ENCODE data around the gene ASXL2. TPM values are rescaled to one million over a fixed set of nuclear protein-coding genes. Genes with fewer than 3 reads are reported as not detected.

Gene ASXL2
- total and polyA plus RNA-seq, 2 of the 13 experiments (the other 11 are each of a cell fraction or from before 2014, with no cell fraction given) = 12.1 to 19.2 TPM

DNA sequence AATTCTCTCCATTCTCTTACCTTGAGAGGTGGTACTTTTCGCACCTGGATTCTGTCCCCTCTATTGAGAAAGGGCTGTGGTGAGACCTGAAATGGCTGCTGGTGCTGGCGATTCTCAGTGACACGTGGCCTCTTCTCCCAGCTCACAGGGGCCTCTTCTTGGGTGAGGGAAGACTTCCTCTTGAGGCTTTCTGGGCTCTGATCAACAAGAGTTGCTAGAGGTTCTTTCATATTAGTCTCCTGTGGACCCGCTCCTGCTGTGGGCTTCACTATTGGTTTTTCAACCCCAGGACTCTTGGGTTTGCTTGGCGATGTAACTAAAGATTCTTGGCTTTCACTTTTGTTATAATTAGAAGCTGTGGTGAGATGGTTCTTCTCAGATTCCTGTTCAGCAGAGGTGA, 128.6 kb downstream of the ASXL2 start:
- Histone ChIP-seq H4K20me1 (ENCODE audit: insufficient read depth, low read length) (no peaks in the 10 kb centered on the region), H3K9ac (ENCODE audit: insufficient read depth, low read depth, low read length) (no peak overlapping the region), H3K4me1 (ENCODE audit: insufficient read depth, low read length) (no peaks in the 10 kb centered on the region), H3K4me2 (ENCODE audit: low read depth, low read length) (no peak overlapping the region), H3K36me3 (replicated peaks in 1 of 2; ENCODE audit: control insufficient read depth in 1 of 2, insufficient read depth in 2 of 2, low read length in 2 of 2) (peaks cover 40 to 86% of the 10 kb centered on the region in 2 experiments), H3K4me3 (replicated peaks in 1 of 3; ENCODE audit: insufficient read depth in 1 of 3, low read depth in 2 of 3, low read length in 3 of 3) (no peak overlapping the region), H3K79me2 (ENCODE audit: insufficient read depth, low read length) (no peaks in the 10 kb centered on the region), H3K9me3 (ENCODE audit: low read length) (no peaks in the 10 kb centered on the region), H3K27me3 (ENCODE audit: control insufficient read depth in 1 of 2, insufficient read depth in 2 of 2, low read length in 2 of 2) (no peaks in the 10 kb centered on the region), H3K27ac (ENCODE audit: extremely low read length, insufficient read depth, low read length) (no peak overlapping the region), H2AFZ (ENCODE audit: low read length) (no peak overlapping the region)
- WGBS (ENCODE audit: low lambda C conversion rate) = 94% methylated on average over 5 of the region's 5 CpGs
- ChIA-PET POLR2A (no interaction called here), CTCF (ENCODE audit: low intra/inter-chr PET ratio, low total read pairs) (no interaction called here)
- no peak for TF ChIP-seq RARG (CRISPR knock-in tag; IDR thresholded peaks at IDR 0.05; ENCODE audit: low read depth)
- no peak for TF ChIP-seq ZNF326 (CRISPR knock-in tag; IDR thresholded peaks at IDR 0.05; ENCODE audit: borderline replicate concordance)
- ATAC-seq = no peak
- intact Hi-C loops (cut with micrococcal nuclease; ENCODE audit: unreplicated experiment) (no loop called here), in situ Hi-C loops (cut with HindIII; ENCODE audit: extremely low pct_ligation_motif_present, low pct_unique_long_range_greater_than_20kb) (no loop called here)
- DNase-seq (ENCODE audit: low spot score) = no peak
- FAIRE-seq = no peak
- BruUV-seq (replicated peaks) = TSS peak; percentile 37

GRCh38 chr2:25744055-25744454, 134.2 kb downstream of the ASXL2 start:
- no peaks in the 10 kb centered on the region for H3K27me3 ChIP-seq (ENCODE audit: control insufficient read depth in 1 of 2, insufficient read depth in 2 of 2, low read length in 2 of 2)
- no peak overlapping the region for H3K4me3 ChIP-seq (replicated peaks in 1 of 3; ENCODE audit: insufficient read depth in 1 of 3, low read depth in 2 of 3, low read length in 3 of 3)
- no peaks in the 10 kb centered on the region for H3K4me1 ChIP-seq (ENCODE audit: insufficient read depth, low read length)
- ATAC-seq = peak; percentile 20; the same call in 2 of the 3 replicates
- H3K27ac ChIP-seq (ENCODE audit: extremely low read length, insufficient read depth, low read length) = no peak overlapping the region
- WGBS (ENCODE audit: low lambda C conversion rate) = 99% methylated on average over 8 of the region's 8 CpGs
- no peak for FAIRE-seq
- no peak overlapping the region for H3K9ac ChIP-seq (ENCODE audit: insufficient read depth, low read depth, low read length)
- CTCF ChIA-PET (ENCODE audit: low intra/inter-chr PET ratio, low total read pairs) = no interaction called here
- H3K4me2 ChIP-seq (ENCODE audit: low read depth, low read length) = no peak overlapping the region
- in situ Hi-C loops (cut with HindIII; ENCODE audit: extremely low pct_ligation_motif_present, low pct_unique_long_range_greater_than_20kb) = no loop called here
- intact Hi-C loops (cut with micrococcal nuclease; ENCODE audit: unreplicated experiment) = no loop called here
- no peaks in the 10 kb centered on the region for H3K9me3 ChIP-seq (ENCODE audit: low read length)
- peaks cover 38 to 87% of the 10 kb centered on the region in 2 experiments for H3K36me3 ChIP-seq (replicated peaks in 1 of 2; ENCODE audit: control insufficient read depth in 1 of 2, insufficient read depth in 2 of 2, low read length in 2 of 2)
- DNase-seq (ENCODE audit: low spot score) = no peak
- no peaks in the 10 kb centered on the region for H3K79me2 ChIP-seq (ENCODE audit: insufficient read depth, low read length)
- TF ChIP-seq, protein P1, sequence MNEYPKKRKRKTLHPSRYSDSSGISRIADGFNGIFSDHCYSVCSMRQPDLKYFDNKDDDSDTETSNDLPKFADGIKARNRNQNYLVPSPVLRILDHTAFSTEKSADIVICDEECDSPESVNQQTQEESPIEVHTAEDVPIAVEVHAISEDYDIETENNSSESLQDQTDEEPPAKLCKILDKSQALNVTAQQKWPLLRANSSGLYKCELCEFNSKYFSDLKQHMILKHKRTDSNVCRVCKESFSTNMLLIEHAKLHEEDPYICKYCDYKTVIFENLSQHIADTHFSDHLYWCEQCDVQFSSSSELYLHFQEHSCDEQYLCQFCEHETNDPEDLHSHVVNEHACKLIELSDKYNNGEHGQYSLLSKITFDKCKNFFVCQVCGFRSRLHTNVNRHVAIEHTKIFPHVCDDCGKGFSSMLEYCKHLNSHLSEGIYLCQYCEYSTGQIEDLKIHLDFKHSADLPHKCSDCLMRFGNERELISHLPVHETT (CRISPR knock-in tag; conservative IDR thresholded peaks at IDR 0.05) = no peak
- TF ChIP-seq RBM22 (optimal IDR thresholded peaks at IDR 0.05; ENCODE audit: low read length) = peak; percentile 37
- H4K20me1 ChIP-seq (ENCODE audit: insufficient read depth, low read length) = no peaks in the 10 kb centered on the region
- no TSS peak for BruUV-seq (replicated peaks)
- H2AFZ ChIP-seq (ENCODE audit: low read length) = no peak overlapping the region
- POLR2A ChIA-PET = no interaction called here
